Testis (tissue), 3 donors: ENCODE data around the gene DNAI1. TPM values are rescaled to one million over a fixed set of nuclear protein-coding genes. Genes with fewer than 3 reads are reported as not detected.

Source experiments
- DNase-seq: peaks from one replicate; pipeline ENCODE4 v3.0.0-alpha.2; 2019
- H3K27ac ChIP-seq, 2 donors: fragments of 200-600 bp; sonication (generic); one replicate each; pipeline ENCODE4 v1.5.1; 2019
- H3K27me3 ChIP-seq: fragments of 200-600 bp; sonication (generic); one replicate; pipeline ENCODE4 v1.5.1; 2019
- H3K36me3 ChIP-seq: fragments of 200-600 bp; sonication (generic); one replicate; pipeline ENCODE4 v1.5.1; 2017; ENCODE audit warnings: low read depth; ENCODE audit errors: missing control alignments
- H3K4me1 ChIP-seq: fragments of 200-600 bp; sonication (generic); one replicate; pipeline ENCODE4 v1.5.1; 2019
- H3K4me3 ChIP-seq, 2 donors: fragments of 200-600 bp; sonication (generic); one replicate each; pipeline ENCODE4 v1.5.1; 2017 to 2019
- H3K9me3 ChIP-seq: fragments of 200-600 bp; sonication (generic); one replicate; pipeline ENCODE4 v1.5.1; 2017
- POLR2A ChIP-seq: fragments of 450-650 bp; IDR thresholded peaks from one replicate; pipeline ENCODE4 v1.6.1; 2017; ENCODE audit warnings: antibody characterized with exemption, mild to moderate bottlenecking, moderate library complexity
- WGBS, 2 donors: methylation state at CpG; one replicate each; pipeline ENCODE4 v1.1.5; 2018; 5-methylcytosine and 5-hydroxymethylcytosine counted together
- intact Hi-C: fragments of 100-400 bp; cut with DNase I; formaldehyde crosslinking; loops from one replicate; pipeline ENCODE4 v1.15.1; 2023; ENCODE audit warnings: low total_unique reads
- polyA plus RNA-seq: library from polyadenylated mRNA; stranded (reverse); fragments of 350-450 nt; fragmentation: Illumina TruSeq; extraction: RNeasy Lipid Tissue Mini Kit (QIAGEN cat#74804); gene quantifications from one replicate; pipeline ENCODE4 v1.2.3, GENCODE V29; 2014; ENCODE audit warnings: low read depth, low replicate concordance; ENCODE audit not compliant: insufficient read depth
- total RNA-seq, 2 donors: library from RNA; depleted of rRNA; stranded (reverse); fragments of >200 nt; gene quantifications; one replicate each; pipeline ENCODE4 v1.2.3, GENCODE V29; 2016
- TF ChIP-seq, protein P1 (sequence below), 3 experiments: fragments of 450-650 bp in 2 of 3; fragments of 200-600 bp in 1 of 3; sonication (generic) in 1 of 3; IDR thresholded peaks; one replicate each; pipeline ENCODE4 v1.5.1; 2016 to 2019; ENCODE audit warnings: antibody characterized with exemption in 3 of 3, mild to moderate bottlenecking in 2 of 3, moderate library complexity in 1 of 3

DNAI1 gene
- total and polyA plus RNA-seq, 3 donors from 2014 or later: 22.7 to 109 (median 36.7) TPM

DNA sequence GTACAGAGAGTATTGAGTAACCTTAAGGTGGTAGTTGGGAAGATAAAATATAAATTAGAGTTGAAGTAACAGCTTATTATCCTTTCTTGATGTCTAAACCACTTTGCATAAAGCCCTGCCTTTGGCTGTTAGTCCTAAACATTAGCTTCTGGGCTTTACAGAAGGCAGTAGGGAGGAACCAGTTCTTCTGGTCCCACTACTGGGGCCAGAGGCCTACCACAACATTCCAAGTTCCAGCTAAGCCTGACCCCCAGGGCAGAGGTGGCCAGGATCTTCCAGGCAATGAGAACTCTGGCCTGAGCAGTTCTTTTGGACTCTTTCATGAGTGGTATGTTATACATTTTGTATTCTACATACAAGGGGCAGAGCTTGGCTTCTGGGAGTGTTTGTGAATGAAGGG is 26.1 kb downstream of the DNAI1 start:
- Histone ChIP-seq H3K4me1 (no peaks in the 10 kb centered on the region), H3K36me3 (no peaks in the 10 kb centered on the region), H3K4me3 (no peak overlapping the region), H3K27me3 (no peaks in the 10 kb centered on the region), H3K9me3 (no peaks in the 10 kb centered on the region), H3K27ac (no peak overlapping the region)
- intact Hi-C loops: no loop called here
- no peak for DNase-seq
- TF ChIP-seq, protein P1, sequence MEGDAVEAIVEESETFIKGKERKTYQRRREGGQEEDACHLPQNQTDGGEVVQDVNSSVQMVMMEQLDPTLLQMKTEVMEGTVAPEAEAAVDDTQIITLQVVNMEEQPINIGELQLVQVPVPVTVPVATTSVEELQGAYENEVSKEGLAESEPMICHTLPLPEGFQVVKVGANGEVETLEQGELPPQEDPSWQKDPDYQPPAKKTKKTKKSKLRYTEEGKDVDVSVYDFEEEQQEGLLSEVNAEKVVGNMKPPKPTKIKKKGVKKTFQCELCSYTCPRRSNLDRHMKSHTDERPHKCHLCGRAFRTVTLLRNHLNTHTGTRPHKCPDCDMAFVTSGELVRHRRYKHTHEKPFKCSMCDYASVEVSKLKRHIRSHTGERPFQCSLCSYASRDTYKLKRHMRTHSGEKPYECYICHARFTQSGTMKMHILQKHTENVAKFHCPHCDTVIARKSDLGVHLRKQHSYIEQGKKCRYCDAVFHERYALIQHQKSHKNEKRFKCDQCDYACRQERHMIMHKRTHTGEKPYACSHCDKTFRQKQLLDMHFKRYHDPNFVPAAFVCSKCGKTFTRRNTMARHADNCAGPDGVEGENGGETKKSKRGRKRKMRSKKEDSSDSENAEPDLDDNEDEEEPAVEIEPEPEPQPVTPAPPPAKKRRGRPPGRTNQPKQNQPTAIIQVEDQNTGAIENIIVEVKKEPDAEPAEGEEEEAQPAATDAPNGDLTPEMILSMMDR (IDR thresholded peaks at IDR 0.05): no peak
- TF ChIP-seq POLR2A: no peak

DNA sequence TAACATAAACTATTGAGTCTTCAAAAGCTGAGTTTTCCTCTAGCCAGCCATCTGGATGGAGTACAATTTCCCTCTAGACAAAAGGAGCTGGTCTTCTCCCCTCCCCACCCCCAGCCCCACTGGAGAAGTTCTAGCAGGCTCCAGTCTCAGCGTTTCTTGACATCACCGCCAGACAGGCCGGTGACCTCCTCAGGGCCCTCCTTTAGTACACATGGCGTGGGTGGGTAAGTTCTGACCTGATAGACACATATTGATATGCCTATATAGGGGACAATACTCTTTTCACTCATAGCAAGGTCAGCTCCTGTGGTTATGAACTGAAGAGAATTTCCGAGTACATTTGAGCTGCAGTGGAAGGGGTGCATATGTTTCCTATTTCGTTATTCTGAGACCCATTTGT is 27.2 kb downstream of the DNAI1 start:
- TF ChIP-seq POLR2A: no peak
- TF ChIP-seq, protein P1 (IDR thresholded peaks at IDR 0.05): no peak
- intact Hi-C loops: no loop called here
- no peaks in the 10 kb centered on the region for H3K36me3 ChIP-seq

DNA sequence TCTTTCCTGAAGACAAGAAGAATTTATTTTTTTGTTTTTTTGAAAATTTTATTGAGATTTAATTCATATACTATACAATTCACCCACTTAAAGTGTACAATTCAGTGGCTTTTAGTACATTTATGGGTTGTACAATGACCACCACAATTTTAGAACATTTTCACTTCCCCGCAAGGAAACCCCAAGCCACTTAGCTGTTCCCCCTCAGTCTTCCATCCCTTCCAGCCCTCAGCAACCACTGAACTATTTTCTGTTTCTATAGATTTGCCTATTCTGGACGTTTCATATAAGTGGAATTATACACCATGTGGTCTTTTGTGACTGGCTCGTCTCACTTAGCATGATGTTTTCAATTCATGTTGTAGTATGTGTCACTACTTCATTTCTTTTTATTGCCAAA is 28.0 kb downstream of the DNAI1 start:
- TF ChIP-seq POLR2A: no peak
- TF ChIP-seq, protein P1 (IDR thresholded peaks at IDR 0.05): no peak
- no peaks in the 10 kb centered on the region for H3K36me3 ChIP-seq
- no peaks in the 10 kb centered on the region for H3K4me1 ChIP-seq
- H3K9me3 ChIP-seq: no peaks in the 10 kb centered on the region
- no peak overlapping the region for H3K27ac ChIP-seq
- no peak for DNase-seq
- intact Hi-C loops: no loop called here
- WGBS, 2 donors: 75 to 80% methylated on average over 3 of the region's 3 CpGs
- no peak overlapping the region for H3K4me3 ChIP-seq
- no peaks in the 10 kb centered on the region for H3K27me3 ChIP-seq

More for the DNA sequence above, 27.2 kb downstream of the DNAI1 start:
- H3K9me3 ChIP-seq: no peaks in the 10 kb centered on the region
- H3K4me3 ChIP-seq: no peak overlapping the region
- H3K27ac ChIP-seq: no peak overlapping the region
- peak; percentile 37 for DNase-seq
- 66 to 72% methylated on average over 6 of the region's 6 CpGs for WGBS, 2 donors
- no peaks in the 10 kb centered on the region for H3K27me3 ChIP-seq
- no peaks in the 10 kb centered on the region for H3K4me1 ChIP-seq

DNA sequence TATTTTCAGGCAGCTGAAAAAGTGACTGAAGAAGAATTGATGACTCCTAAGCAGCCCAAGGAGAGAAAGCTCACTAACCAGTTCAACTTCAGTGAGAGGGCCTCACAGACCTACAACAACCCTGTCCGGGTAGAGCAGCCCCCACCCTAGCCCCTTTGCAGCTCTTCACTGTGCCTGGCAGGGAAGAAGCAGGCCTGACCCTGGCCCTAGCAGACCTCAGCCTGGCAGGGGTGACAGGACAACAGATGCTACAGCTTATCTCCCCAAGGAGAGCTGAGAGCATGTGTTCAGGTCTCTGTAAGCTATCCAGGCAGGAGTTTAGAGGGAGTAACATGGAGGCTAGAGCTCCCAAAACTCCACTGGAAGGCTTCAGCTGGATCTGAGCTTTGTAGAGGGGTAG is 31.8 kb downstream of the DNAI1 start:
- 64 to 75% methylated on average over 1 of the region's 1 CpG for WGBS, 2 donors
- no peak overlapping the region for H3K27ac ChIP-seq
- no peak overlapping the region for H3K4me3 ChIP-seq
- H3K36me3 ChIP-seq: no peaks in the 10 kb centered on the region
- no peak for TF ChIP-seq POLR2A
- TF ChIP-seq, protein P1 (IDR thresholded peaks at IDR 0.05): no peak
- no peaks in the 10 kb centered on the region for H3K27me3 ChIP-seq
- intact Hi-C loops: no loop called here
- H3K4me1 ChIP-seq: no peaks in the 10 kb centered on the region
- H3K9me3 ChIP-seq: no peaks in the 10 kb centered on the region
- DNase-seq: no peak

DNA sequence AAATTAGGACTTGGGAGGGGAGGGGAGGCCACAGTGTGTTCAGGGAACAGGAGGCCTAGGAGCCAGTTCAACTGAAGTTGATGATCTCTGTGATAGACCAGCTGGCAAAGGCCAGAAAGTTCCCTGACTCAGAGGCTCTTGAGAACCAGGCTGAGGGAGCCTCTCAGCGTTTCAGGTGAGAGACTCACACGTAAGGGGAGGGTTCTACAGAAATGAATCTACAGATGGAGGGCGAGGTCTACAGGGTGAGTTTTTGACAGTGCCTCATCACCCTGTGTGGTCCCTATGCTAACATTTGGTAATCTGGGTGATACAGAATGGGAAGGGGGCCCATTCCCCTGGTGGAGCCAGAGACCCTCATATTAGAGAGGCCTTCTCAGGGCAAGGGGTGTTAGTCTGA is 32.2 kb downstream of the DNAI1 start:
- 80% methylated on average over 2 to 3 of the region's 3 CpGs for WGBS, 2 donors
- DNase-seq: no peak
- no peaks in the 10 kb centered on the region for H3K36me3 ChIP-seq
- intact Hi-C loops: no loop called here
- no peaks in the 10 kb centered on the region for H3K4me1 ChIP-seq
- TF ChIP-seq POLR2A: no peak
- TF ChIP-seq, protein P1 (IDR thresholded peaks at IDR 0.05): no peak
- no peak overlapping the region for H3K27ac ChIP-seq
- no peak overlapping the region for H3K4me3 ChIP-seq
- no peaks in the 10 kb centered on the region for H3K27me3 ChIP-seq
- no peaks in the 10 kb centered on the region for H3K9me3 ChIP-seq
